HG02623 (cell line): ENCODE results near the gene CFAP74.
"Not testable (repeated sequence)": the region's sequence is repeated elsewhere in the genome, so short reads cannot be mapped to it uniquely, and the experiment has no call there.

Source experiments
- ATAC-seq: cut with Tn5 transposase; IDR thresholded peaks from one replicate; pipeline ENCODE4 v1.9.1; 2021; ENCODE audit warnings: moderate library complexity; ENCODE audit not compliant: unreplicated experiment

Gene CFAP74

GRCh38 chr1:1900883-1901640 is 102.5 kb downstream of the CFAP74 start:
- ATAC-seq = no peak

- no peak for ATAC-seq
Observed at GRCh38 chr1:1899967-1900327, 103.6 kb downstream of the CFAP74 start.

- no peak for ATAC-seq
Observed at GRCh38 chr1:1899266-1899966, 104.2 kb downstream of the CFAP74 start.

- no peak for ATAC-seq
Observed at GRCh38 chr1:1898246-1898933, 105.2 kb downstream of the CFAP74 start.

GRCh38 chr1:1895456-1896336 is 107.9 kb downstream of the CFAP74 start:
- no peak for ATAC-seq

GRCh38 chr1:1895060-1895418 is 108.5 kb downstream of the CFAP74 start:
- no peak for ATAC-seq

GRCh38 chr1:1894354-1895059 is 109.1 kb downstream of the CFAP74 start:
- ATAC-seq = no peak

- no peak for ATAC-seq
Observed at GRCh38 chr1:1893997-1894353, 109.6 kb downstream of the CFAP74 start.

- no peak for ATAC-seq
Observed at GRCh38 chr1:1893291-1893985, 110.1 kb downstream of the CFAP74 start.

GRCh38 chr1:1892763-1893120 is 110.8 kb downstream of the CFAP74 start:
- ATAC-seq = no peak

- no peak for ATAC-seq
Observed at GRCh38 chr1:1892079-1892762, 111.4 kb downstream of the CFAP74 start.

- ATAC-seq = no peak
Observed at GRCh38 chr1:1891349-1892078, 112.1 kb downstream of the CFAP74 start.

- ATAC-seq = peak; percentile 74
Observed at GRCh38 chr1:1890506-1891348, 112.9 kb downstream of the CFAP74 start, which contains the start of gene GNB1. GNB1 (minus strand) TSS chr1:1891087; CDS start chr1:1825453, 65,634 bp downstream.

GRCh38 chr1:1889847-1890505 is 113.6 kb downstream of the CFAP74 start:
- peak; percentile 29 for ATAC-seq

GRCh38 chr1:1889090-1889750 is 114.4 kb downstream of the CFAP74 start:
- no peak for ATAC-seq

GRCh38 chr1:1883890-1884289 is 119.7 kb downstream of the CFAP74 start:
- not testable (repeated sequence) for ATAC-seq
